Body of pancreas (tissue), 4 donors: ENCODE measurements around the gene CDK8.

Source experiments
- CTCF ChIP-seq, 7 experiments: fragments of 450-650 bp in 4 of 7; fragments of 200-600 bp in 3 of 7; sonication (generic) in 3 of 7; IDR thresholded peaks; one replicate each; pipeline ENCODE4 v1.5.1; 2016 to 2019; ENCODE audit warnings: antibody characterized with exemption in 7 of 7
- POLR2A ChIP-seq, 3 donors: fragments of 450-650 bp; IDR thresholded peaks; one replicate each; pipeline ENCODE4 v1.6.1; 2016; ENCODE audit warnings: antibody characterized with exemption in 3 of 3, mild to moderate bottlenecking in 2 of 3

GRCh38 chr13:26324294-26324693 lies 70.4 kb downstream of the CDK8 start:
- no peak for TF ChIP-seq CTCF (IDR thresholded peaks at IDR 0.05)
- TF ChIP-seq POLR2A (IDR thresholded peaks at IDR 0.05), result no peak
